Uterus (tissue), 4 donors: ENCODE measurements around the gene OR4E2. TPM values are rescaled to one million over a fixed set of nuclear protein-coding genes. Genes with fewer than 3 reads are reported as not detected.

Experiments used
- DNase-seq, 2 donors: peaks; one replicate each; pipeline ENCODE4 v3.0.0-alpha.2; 2019 to 2020
- H3K27ac ChIP-seq, 2 donors: fragments of 200-600 bp; sonication (generic); 1 replicate in 1 of 2; 2 replicates in 1 of 2; pipeline ENCODE4 v1.5.1; 2016 to 2018
- H3K27me3 ChIP-seq, 2 donors: fragments of 200-600 bp; sonication (generic); one replicate each; pipeline ENCODE4 v1.5.1; 2018 to 2019; ENCODE audit warnings: control low read depth in 1 of 2
- H3K36me3 ChIP-seq, 2 donors: fragments of 200-600 bp; sonication (generic); one replicate each; pipeline ENCODE4 v1.5.1; 2019; ENCODE audit warnings: control low read depth in 1 of 2
- H3K4me1 ChIP-seq, 2 donors: fragments of 200-600 bp; sonication (generic); one replicate each; pipeline ENCODE4 v1.5.1; 2018 to 2019; ENCODE audit warnings: control low read depth in 1 of 2
- H3K4me3 ChIP-seq, 2 donors: fragments of 200-600 bp; sonication (generic); 1 replicate in 1 of 2; 2 replicates in 1 of 2; pipeline ENCODE4 v1.5.1; 2018 to 2019; ENCODE audit warnings: mild to moderate bottlenecking in 1 of 2
- H3K9me3 ChIP-seq, 2 donors: fragments of 200-600 bp; sonication (generic); one replicate each; pipeline ENCODE4 v1.5.1; 2019; ENCODE audit warnings: control low read depth in 1 of 2
- POLR2A ChIP-seq, 2 donors: fragments of 450-650 bp; IDR thresholded peaks; one replicate each; pipeline ENCODE4 v1.6.1; 2016; ENCODE audit warnings: antibody characterized with exemption in 2 of 2, mild to moderate bottlenecking in 1 of 2, moderate library complexity in 1 of 2
- intact Hi-C: fragments of 100-400 bp; cut with DNase I; formaldehyde crosslinking; loops from one replicate; pipeline ENCODE4 v1.15.1; 2023; ENCODE audit warnings: low total_unique reads
- total RNA-seq, 4 donors: library from RNA; depleted of rRNA in 3 of 4; stranded (reverse); fragments of >200 nt in 3 of 4; gene quantifications; one replicate each; pipeline versions ENCODE4 v1.1.0 to v1.2.4, GENCODE V29; 2014 to 2023
- TF ChIP-seq, protein P1 (sequence below), 4 experiments: fragments of 200-600 bp in 2 of 4; fragments of 450-650 bp in 2 of 4; sonication (generic) in 2 of 4; IDR thresholded peaks; one replicate each; pipeline ENCODE4 v1.5.1; 2016 to 2019; ENCODE audit warnings: antibody characterized with exemption in 4 of 4, mild to moderate bottlenecking in 2 of 4, moderate library complexity in 1 of 4
- donor health status: DM: yes; HTN: yes; CAD: no.

The OR4E2 gene
- total RNA-seq, 4 donors from 2014 or later: not detected

DNA sequence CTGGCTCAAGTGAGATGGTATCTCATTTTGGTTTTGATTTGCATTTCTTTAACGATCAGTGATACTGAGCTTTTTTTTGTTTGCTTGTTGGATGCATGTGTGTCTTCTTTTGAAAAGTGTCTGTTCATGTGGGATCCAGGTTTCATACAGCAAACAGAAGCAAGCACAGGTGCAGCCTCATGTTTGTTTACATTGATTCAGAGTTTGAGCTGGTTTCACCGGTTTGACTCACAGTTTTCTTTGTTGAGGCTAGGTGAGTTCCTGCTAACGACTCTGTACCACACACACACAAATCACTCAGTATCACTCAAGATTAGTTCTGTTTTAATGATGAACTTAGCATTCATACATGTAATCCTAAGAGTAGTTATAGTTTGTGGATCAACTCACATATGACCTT is 22.6 kb upstream of the OR4E2 start:
- DNase-seq: no peak
- H3K27me3 ChIP-seq: no peaks in the 10 kb centered on the region
- no peaks in the 10 kb centered on the region for H3K4me1 ChIP-seq
- no peak overlapping the region for H3K4me3 ChIP-seq
- intact Hi-C loops: no loop called here
- H3K9me3 ChIP-seq: no peaks in the 10 kb centered on the region
- no peak for TF ChIP-seq POLR2A (IDR thresholded peaks at IDR 0.05)
- TF ChIP-seq, protein P1, sequence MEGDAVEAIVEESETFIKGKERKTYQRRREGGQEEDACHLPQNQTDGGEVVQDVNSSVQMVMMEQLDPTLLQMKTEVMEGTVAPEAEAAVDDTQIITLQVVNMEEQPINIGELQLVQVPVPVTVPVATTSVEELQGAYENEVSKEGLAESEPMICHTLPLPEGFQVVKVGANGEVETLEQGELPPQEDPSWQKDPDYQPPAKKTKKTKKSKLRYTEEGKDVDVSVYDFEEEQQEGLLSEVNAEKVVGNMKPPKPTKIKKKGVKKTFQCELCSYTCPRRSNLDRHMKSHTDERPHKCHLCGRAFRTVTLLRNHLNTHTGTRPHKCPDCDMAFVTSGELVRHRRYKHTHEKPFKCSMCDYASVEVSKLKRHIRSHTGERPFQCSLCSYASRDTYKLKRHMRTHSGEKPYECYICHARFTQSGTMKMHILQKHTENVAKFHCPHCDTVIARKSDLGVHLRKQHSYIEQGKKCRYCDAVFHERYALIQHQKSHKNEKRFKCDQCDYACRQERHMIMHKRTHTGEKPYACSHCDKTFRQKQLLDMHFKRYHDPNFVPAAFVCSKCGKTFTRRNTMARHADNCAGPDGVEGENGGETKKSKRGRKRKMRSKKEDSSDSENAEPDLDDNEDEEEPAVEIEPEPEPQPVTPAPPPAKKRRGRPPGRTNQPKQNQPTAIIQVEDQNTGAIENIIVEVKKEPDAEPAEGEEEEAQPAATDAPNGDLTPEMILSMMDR (IDR thresholded peaks at IDR 0.05): no peak
- no peak overlapping the region for H3K27ac ChIP-seq
- H3K36me3 ChIP-seq: no peaks in the 10 kb centered on the region

DNA sequence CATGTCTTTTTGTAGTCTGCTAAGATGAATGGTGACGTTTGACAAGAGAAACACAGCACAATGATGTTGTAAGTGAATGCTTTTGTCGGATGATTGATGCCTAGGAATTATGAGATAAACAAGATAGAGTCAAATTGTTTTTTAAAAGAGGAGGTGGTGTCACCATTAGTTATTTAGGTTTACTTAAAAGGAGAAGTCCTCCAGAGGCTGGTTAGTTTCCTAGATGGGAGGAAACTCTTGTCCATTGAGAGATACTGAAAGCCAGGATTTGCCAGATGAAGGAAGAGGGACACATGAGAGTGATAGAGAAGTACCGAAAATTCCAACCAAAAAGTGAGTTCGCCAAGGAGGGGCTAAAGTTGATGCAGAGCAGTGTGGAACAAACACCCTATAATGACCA is 18.8 kb upstream of the OR4E2 start, which contains the start of gene OR10G2:
TSS of gene OR10G2 (minus strand) at position 101 of the 400 bp plus-strand sequence. CDS start at position 3, 98 bp downstream.
- no peak for TF ChIP-seq POLR2A (IDR thresholded peaks at IDR 0.05)
- TF ChIP-seq, protein P1 (IDR thresholded peaks at IDR 0.05): no peak
- Histone ChIP-seq H3K9me3 (no peaks in the 10 kb centered on the region), H3K4me3 (no peak within 1 kb of the TSS), H3K27me3 (no peaks in the 10 kb centered on the region), H3K4me1 (no peaks in the 10 kb centered on the region), H3K27ac (no peak within 1 kb of the TSS), H3K36me3 (no peaks in the 10 kb centered on the region)
- intact Hi-C loops: no loop called here
- no peak for DNase-seq

DNA sequence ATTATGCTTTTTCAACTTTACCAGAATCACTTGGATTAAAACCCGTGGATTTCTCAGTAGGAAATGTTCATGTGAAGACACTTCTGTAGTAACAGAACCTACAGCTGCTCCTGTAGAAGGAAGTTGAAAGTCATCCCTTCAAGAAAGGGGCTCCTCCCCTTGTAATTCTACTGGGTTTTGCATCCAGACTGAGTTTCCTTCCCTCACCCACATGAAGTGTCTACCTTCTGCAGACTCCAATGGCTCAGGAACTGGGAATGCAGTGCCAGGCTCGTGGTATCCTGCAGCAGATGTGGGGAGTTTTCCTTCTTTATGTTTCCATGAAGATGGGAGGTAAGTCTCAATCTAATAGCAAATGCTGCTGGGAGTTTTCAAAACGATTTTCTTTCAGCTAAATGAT is 11.0 kb upstream of the OR4E2 start:
- DNase-seq: no peak
- no peaks in the 10 kb centered on the region for H3K36me3 ChIP-seq
- no peak overlapping the region for H3K4me3 ChIP-seq
- no peak overlapping the region for H3K27ac ChIP-seq
- H3K9me3 ChIP-seq: no peaks in the 10 kb centered on the region
- intact Hi-C loops: no loop called here
- no peaks in the 10 kb centered on the region for H3K4me1 ChIP-seq
- no peak for TF ChIP-seq POLR2A (IDR thresholded peaks at IDR 0.05)
- TF ChIP-seq, protein P1 (IDR thresholded peaks at IDR 0.05): no peak
- no peaks in the 10 kb centered on the region for H3K27me3 ChIP-seq

DNA sequence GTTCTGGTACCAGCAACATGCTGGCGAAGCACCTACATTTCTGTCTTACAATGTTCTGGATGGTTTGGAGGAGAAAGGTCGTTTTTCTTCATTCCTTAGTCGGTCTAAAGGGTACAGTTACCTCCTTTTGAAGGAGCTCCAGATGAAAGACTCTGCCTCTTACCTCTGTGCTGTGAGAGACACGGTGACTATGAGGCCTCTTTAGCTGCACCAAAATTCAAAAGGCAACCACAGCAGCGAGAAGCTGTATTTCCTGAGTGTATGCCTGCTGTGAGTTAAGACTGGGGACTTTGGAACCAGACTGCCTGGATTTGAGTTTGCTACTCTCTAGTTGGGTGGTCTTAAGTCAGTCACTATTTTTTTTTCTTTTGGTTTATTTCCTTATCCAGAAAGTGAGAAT is 10.2 kb upstream of the OR4E2 start:
- DNase-seq: no peak
- H3K9me3 ChIP-seq: no peaks in the 10 kb centered on the region
- intact Hi-C loops: no loop called here
- no peak overlapping the region for H3K27ac ChIP-seq
- H3K36me3 ChIP-seq: no peaks in the 10 kb centered on the region
- no peaks in the 10 kb centered on the region for H3K27me3 ChIP-seq
- TF ChIP-seq POLR2A (IDR thresholded peaks at IDR 0.05): no peak
- TF ChIP-seq, protein P1 (IDR thresholded peaks at IDR 0.05): no peak
- H3K4me3 ChIP-seq: no peak overlapping the region
- no peaks in the 10 kb centered on the region for H3K4me1 ChIP-seq

DNA sequence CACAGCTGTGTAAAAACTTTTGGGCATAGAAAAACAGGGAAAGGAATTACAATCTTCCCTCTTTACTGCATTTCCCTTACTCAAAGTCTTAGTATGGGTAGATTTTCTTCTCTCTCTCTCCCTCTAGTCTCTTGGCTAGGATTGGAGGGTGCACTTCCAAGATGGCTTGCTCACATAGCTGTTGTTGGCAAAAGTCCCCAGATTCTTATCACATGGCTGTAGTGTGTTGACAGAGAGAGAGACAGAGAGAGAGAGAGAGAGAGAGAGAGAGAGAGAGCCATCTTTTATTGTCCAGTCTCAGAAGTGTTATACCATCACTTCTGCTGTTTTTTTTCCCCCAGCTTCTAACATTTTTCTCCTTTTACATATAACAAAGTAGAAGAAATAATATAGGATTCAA is 6.3 kb upstream of the OR4E2 start:
- H3K9me3 ChIP-seq: no peaks in the 10 kb centered on the region
- TF ChIP-seq, protein P1 (IDR thresholded peaks at IDR 0.05): no peak
- TF ChIP-seq POLR2A (IDR thresholded peaks at IDR 0.05): no peak
- H3K27me3 ChIP-seq: no peaks in the 10 kb centered on the region
- no peak overlapping the region for H3K27ac ChIP-seq
- H3K36me3 ChIP-seq: no peaks in the 10 kb centered on the region
- no peak overlapping the region for H3K4me3 ChIP-seq
- H3K4me1 ChIP-seq: no peaks in the 10 kb centered on the region
- intact Hi-C loops: no loop called here
- DNase-seq: no peak
